ENCODE results near the gene NT5DC2. TPM values are rescaled to one million over a fixed set of nuclear protein-coding genes. Genes with fewer than 3 reads are reported as not detected.

The NT5DC2 gene
- total and polyA plus RNA-seq, 10 of the 15 experiments (the other 5 are each of a cell fraction or from before 2014, with no cell fraction given), result 21.6 to 135 (median 66.8) TPM

DNA sequence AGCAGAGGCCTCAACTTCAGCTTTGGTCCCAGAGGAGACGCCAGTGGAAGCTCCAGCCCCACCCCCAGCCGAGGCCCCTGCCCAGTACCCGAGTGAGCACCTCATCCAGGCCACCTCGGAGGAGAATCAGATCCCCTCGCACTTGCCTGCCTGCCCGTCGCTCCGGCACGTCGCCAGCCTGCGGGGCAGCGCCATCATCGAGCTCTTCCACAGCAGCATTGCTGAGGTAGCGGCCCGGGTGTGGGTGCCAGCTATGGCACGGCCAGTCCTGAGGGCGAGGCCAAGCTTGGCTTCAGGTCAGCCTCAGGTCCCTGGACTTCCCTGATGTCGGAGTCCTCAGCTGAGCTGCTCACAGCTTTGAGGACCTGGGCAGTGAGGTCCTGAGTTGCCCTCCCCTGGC, 44.2 kb downstream of the NT5DC2 start (continued):
- TF ChIP-seq, protein P1, sequence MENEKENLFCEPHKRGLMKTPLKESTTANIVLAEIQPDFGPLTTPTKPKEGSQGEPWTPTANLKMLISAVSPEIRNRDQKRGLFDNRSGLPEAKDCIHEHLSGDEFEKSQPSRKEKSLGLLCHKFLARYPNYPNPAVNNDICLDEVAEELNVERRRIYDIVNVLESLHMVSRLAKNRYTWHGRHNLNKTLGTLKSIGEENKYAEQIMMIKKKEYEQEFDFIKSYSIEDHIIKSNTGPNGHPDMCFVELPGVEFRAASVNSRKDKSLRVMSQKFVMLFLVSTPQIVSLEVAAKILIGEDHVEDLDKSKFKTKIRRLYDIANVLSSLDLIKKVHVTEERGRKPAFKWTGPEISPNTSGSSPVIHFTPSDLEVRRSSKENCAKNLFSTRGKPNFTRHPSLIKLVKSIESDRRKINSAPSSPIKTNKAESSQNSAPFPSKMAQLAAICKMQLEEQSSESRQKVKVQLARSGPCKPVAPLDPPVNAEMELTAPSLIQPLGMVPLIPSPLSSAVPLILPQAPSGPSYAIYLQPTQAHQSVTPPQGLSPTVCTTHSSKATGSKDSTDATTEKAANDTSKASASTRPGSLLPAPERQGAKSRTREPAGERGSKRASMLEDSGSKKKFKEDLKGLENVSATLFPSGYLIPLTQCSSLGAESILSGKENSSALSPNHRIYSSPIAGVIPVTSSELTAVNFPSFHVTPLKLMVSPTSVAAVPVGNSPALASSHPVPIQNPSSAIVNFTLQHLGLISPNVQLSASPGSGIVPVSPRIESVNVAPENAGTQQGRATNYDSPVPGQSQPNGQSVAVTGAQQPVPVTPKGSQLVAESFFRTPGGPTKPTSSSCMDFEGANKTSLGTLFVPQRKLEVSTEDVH (IDR thresholded peaks at IDR 0.05; ENCODE audit: low read depth, partially characterized antibody), result no peak
- TF ChIP-seq FOXM1 (IDR thresholded peaks at IDR 0.05; ENCODE audit: low read depth, low read length), result no peak
- no peak for TF ChIP-seq JUND (IDR thresholded peaks at IDR 0.05; ENCODE audit: low read depth, low read length)
- TF ChIP-seq, protein P2, sequence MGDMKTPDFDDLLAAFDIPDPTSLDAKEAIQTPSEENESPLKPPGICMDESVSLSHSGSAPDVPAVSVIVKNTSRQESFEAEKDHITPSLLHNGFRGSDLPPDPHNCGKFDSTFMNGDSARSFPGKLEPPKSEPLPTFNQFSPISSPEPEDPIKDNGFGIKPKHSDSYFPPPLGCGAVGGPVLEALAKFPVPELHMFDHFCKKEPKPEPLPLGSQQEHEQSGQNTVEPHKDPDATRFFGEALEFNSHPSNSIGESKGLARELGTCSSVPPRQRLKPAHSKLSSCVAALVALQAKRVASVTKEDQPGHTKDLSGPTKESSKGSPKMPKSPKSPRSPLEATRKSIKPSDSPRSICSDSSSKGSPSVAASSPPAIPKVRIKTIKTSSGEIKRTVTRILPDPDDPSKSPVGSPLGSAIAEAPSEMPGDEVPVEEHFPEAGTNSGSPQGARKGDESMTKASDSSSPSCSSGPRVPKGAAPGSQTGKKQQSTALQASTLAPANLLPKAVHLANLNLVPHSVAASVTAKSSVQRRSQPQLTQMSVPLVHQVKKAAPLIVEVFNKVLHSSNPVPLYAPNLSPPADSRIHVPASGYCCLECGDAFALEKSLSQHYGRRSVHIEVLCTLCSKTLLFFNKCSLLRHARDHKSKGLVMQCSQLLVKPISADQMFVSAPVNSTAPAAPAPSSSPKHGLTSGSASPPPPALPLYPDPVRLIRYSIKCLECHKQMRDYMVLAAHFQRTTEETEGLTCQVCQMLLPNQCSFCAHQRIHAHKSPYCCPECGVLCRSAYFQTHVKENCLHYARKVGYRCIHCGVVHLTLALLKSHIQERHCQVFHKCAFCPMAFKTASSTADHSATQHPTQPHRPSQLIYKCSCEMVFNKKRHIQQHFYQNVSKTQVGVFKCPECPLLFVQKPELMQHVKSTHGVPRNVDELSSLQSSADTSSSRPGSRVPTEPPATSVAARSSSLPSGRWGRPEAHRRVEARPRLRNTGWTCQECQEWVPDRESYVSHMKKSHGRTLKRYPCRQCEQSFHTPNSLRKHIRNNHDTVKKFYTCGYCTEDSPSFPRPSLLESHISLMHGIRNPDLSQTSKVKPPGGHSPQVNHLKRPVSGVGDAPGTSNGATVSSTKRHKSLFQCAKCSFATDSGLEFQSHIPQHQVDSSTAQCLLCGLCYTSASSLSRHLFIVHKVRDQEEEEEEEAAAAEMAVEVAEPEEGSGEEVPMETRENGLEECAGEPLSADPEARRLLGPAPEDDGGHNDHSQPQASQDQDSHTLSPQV (IDR thresholded peaks at IDR 0.05), result no peak
- TF ChIP-seq CREB1 (IDR thresholded peaks at IDR 0.05; ENCODE audit: low read depth), result no peak

DNA sequence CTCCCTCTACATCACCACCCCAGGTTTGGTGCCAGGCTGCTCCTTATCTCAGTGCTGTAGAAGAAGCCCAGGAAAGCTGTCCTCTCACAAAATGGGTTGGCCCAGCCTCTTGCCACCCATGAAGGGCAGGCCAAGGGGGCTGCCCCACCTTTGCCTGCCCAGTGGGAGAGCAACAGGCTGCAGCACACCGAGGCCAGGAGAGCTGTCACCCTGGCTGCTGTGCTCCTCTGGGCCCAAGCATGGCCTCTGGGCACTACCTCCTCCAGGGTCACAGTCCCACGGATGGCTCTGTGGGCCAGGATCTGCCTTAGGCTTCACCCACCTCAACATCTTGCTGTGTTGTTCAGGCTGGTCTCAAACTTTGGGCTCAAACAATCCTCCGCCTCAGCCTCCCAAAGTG, 44.9 kb downstream of the NT5DC2 start:
- POLR2A ChIA-PET, result no interaction called here
- RAD21 ChIA-PET (ENCODE audit: unreplicated experiment), result no interaction called here
- SMC1A ChIA-PET (ENCODE audit: uncharacterized antibody, unreplicated experiment), result no interaction called here
- Histone ChIP-seq H3K4me3 (no peak overlapping the region), H3K9ac (ENCODE audit: control insufficient read depth, insufficient read depth, low read length) (no peak overlapping the region), H3K36me3 (ENCODE audit: control insufficient read depth in 2 of 2, insufficient read depth in 2 of 2, low read length in 1 of 2) (peaks cover 6 to 30% of the 10 kb centered on the region in 2 experiments; a peak in 3 of 4 replicates), H3K4me2 (ENCODE audit: control insufficient read depth, insufficient read depth) (no peak overlapping the region), H3K79me2 (ENCODE audit: control insufficient read depth, insufficient read depth, low read length) (no peaks in the 10 kb centered on the region), H3K27ac (ENCODE audit: control insufficient read depth, insufficient read depth) (no peak overlapping the region), H3K9me3 (replicated peaks; ENCODE audit: control insufficient read depth, insufficient read depth, low read length) (no peaks in the 10 kb centered on the region), H4K20me1 (ENCODE audit: control insufficient read depth, insufficient read depth) (no peaks in the 10 kb centered on the region), H3K27me3 (replicated peaks in 1 of 2; ENCODE audit: control insufficient read depth in 2 of 2, insufficient read depth in 2 of 2, low read length in 1 of 2) (no peaks in the 10 kb centered on the region), H3K4me1 (ENCODE audit: control insufficient read depth, insufficient read depth, low read length) (no peaks in the 10 kb centered on the region), H2AFZ (ENCODE audit: control insufficient read depth, low read depth, low read length) (no peak overlapping the region)
- no TSS peak for BruUV-seq (replicated peaks)
- ATAC-seq (no peak), FAIRE-seq (no peak), DNase-seq (ENCODE audit: low read depth, low spot score) (no peak)
- in situ Hi-C loops (cut with MboI) (no loop called here), intact Hi-C loops (cut with micrococcal nuclease; ENCODE audit: unreplicated experiment) (no loop called here)
- CTCF ChIA-PET, result no interaction called here
- 69% methylated on average over 3 of the region's 3 CpGs for WGBS (ENCODE audit: insufficient coverage, insufficient replicate concordance, low lambda C conversion rate, missing lambda C conversion rate)
- TF ChIP-seq, protein P3, sequence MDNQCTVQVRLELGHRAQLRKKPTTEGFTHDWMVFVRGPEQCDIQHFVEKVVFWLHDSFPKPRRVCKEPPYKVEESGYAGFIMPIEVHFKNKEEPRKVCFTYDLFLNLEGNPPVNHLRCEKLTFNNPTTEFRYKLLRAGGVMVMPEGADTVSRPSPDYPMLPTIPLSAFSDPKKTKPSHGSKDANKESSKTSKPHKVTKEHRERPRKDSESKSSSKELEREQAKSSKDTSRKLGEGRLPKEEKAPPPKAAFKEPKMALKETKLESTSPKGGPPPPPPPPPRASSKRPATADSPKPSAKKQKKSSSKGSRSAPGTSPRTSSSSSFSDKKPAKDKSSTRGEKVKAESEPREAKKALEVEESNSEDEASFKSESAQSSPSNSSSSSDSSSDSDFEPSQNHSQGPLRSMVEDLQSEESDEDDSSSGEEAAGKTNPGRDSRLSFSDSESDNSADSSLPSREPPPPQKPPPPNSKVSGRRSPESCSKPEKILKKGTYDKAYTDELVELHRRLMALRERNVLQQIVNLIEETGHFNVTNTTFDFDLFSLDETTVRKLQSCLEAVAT (IDR thresholded peaks at IDR 0.05), result no peak
- TF ChIP-seq, protein P4, sequence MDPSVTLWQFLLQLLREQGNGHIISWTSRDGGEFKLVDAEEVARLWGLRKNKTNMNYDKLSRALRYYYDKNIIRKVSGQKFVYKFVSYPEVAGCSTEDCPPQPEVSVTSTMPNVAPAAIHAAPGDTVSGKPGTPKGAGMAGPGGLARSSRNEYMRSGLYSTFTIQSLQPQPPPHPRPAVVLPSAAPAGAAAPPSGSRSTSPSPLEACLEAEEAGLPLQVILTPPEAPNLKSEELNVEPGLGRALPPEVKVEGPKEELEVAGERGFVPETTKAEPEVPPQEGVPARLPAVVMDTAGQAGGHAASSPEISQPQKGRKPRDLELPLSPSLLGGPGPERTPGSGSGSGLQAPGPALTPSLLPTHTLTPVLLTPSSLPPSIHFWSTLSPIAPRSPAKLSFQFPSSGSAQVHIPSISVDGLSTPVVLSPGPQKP (IDR thresholded peaks at IDR 0.05; ENCODE audit: low read depth, low read length), result no peak
- TF ChIP-seq RBBP5 (conservative IDR thresholded peaks at IDR 0.05), result no peak
- TF ChIP-seq NRF1 (conservative IDR thresholded peaks at IDR 0.05; ENCODE audit: low read depth, low read length), result no peak
- no peak for TF ChIP-seq SMARCA5 (IDR thresholded peaks at IDR 0.05)
- no peak for TF ChIP-seq FOS (IDR thresholded peaks at IDR 0.05; ENCODE audit: borderline replicate concordance, extremely low read depth, insufficient read length)
- TF ChIP-seq ZNF622 (IDR thresholded peaks at IDR 0.05), result no peak
- TF ChIP-seq SPI1 (IDR thresholded peaks at IDR 0.05; ENCODE audit: borderline replicate concordance, insufficient read depth, low read depth, low read length), result no peak
